Neuronal stem cell (in vitro differentiated cells): ENCODE measurements around the gene DTX3.

Source experiments
- DNase-seq: peaks from one replicate; pipeline ENCODE4 v3.0.0-alpha.2; 2013; ENCODE audit warnings: low spot score
- H2AFZ ChIP-seq: one replicate; pipeline ENCODE4 v1.6.1; 2013; ENCODE audit warnings: mild to moderate bottlenecking, low read length, inconsistent platforms
- H2AK5ac ChIP-seq: 2 replicates; pipeline ENCODE4 v1.6.1; 2013; ENCODE audit warnings: low read depth, mild to moderate bottlenecking, inconsistent platforms, low read length, moderate library complexity, mixed read lengths
- H2BK120ac ChIP-seq: 2 replicates; pipeline ENCODE4 v1.6.1; 2013; ENCODE audit warnings: low read depth, mild to moderate bottlenecking, inconsistent platforms, low read length, moderate library complexity, mixed read lengths
- H2BK12ac ChIP-seq: one replicate; pipeline ENCODE4 v1.6.1; 2013; ENCODE audit warnings: low read length, inconsistent platforms
- H2BK15ac ChIP-seq: 2 replicates; pipeline ENCODE4 v1.6.1; 2013; ENCODE audit warnings: mild to moderate bottlenecking, low read length, inconsistent platforms, mixed read lengths
- H2BK5ac ChIP-seq: one replicate; pipeline ENCODE4 v1.6.1; 2013; ENCODE audit warnings: inconsistent platforms, mild to moderate bottlenecking, low read length, moderate library complexity
- H3K14ac ChIP-seq: one replicate; pipeline ENCODE4 v1.6.1; 2013; ENCODE audit warnings: low read length, inconsistent platforms
- H3K18ac ChIP-seq: 2 replicates; pipeline ENCODE4 v1.6.1; 2013; ENCODE audit warnings: low read length, inconsistent platforms
- H3K23ac ChIP-seq: 2 replicates; pipeline ENCODE4 v1.6.1; 2013; ENCODE audit warnings: low read depth, mild to moderate bottlenecking, mixed read lengths, low read length, inconsistent platforms; ENCODE audit not compliant: poor library complexity
- H3K27ac ChIP-seq: replicated peaks from 3 replicates; pipeline ENCODE4 v1.5.1; 2013; ENCODE audit warnings: low read length, inconsistent platforms
- H3K27me3 ChIP-seq, 3 experiments: 2 replicates each; pipeline ENCODE4 v1.6.1; 2013; ENCODE audit warnings: low read length in 3 of 3, mild to moderate bottlenecking in 2 of 3, inconsistent platforms in 1 of 3, low read depth in 1 of 3, mixed read lengths in 1 of 3, moderate library complexity in 1 of 3; ENCODE audit not compliant: control insufficient read depth in 3 of 3, insufficient read depth in 3 of 3
- H3K36me3 ChIP-seq, 2 donors: replicated peaks in 1 of 2; 2 replicates each; pipeline ENCODE4 v1.6.1; 2013; ENCODE audit warnings: low read length in 2 of 2; ENCODE audit not compliant: control insufficient read depth in 2 of 2, insufficient read depth in 2 of 2
- H3K4ac ChIP-seq: 2 replicates; pipeline ENCODE4 v1.6.1; 2013; ENCODE audit warnings: inconsistent platforms, mild to moderate bottlenecking, low read length, moderate library complexity
- H3K4me1 ChIP-seq, 2 donors: 1 replicate in 1 of 2; 2 replicates in 1 of 2; pipeline ENCODE4 v1.6.1; 2013; ENCODE audit warnings: low read length in 2 of 2, low read depth in 1 of 2; ENCODE audit not compliant: control insufficient read depth in 2 of 2, insufficient read depth in 1 of 2
- H3K4me2 ChIP-seq: one replicate; pipeline ENCODE4 v1.6.1; 2013; ENCODE audit warnings: mild to moderate bottlenecking, low read length, inconsistent platforms; ENCODE audit not compliant: insufficient read depth, poor library complexity, severe bottlenecking
- H3K4me3 ChIP-seq, 2 donors: 2 replicates each; pipeline ENCODE4 v1.5.1; 2013; ENCODE audit warnings: low read length in 2 of 2, mild to moderate bottlenecking in 2 of 2, inconsistent platforms in 1 of 2, moderate library complexity in 1 of 2
- H3K79me1 ChIP-seq: one replicate; pipeline ENCODE4 v1.6.1; 2013; ENCODE audit warnings: low read depth, mild to moderate bottlenecking, inconsistent platforms, low read length, moderate library complexity
- H3K9ac ChIP-seq: one replicate; pipeline ENCODE4 v1.6.1; 2013; ENCODE audit warnings: mild to moderate bottlenecking, low read depth, low read length, inconsistent platforms; ENCODE audit not compliant: poor library complexity
- H3K9me3 ChIP-seq, 2 donors: replicated peaks in 1 of 2; 2 replicates each; pipeline versions ENCODE3 to v1.6.1; 2013; ENCODE audit warnings: low read length in 2 of 2, mild to moderate bottlenecking in 2 of 2, inconsistent platforms in 1 of 2, low read depth in 1 of 2, mixed read lengths in 1 of 2, moderate library complexity in 1 of 2; ENCODE audit not compliant: control insufficient read depth in 2 of 2, insufficient read depth in 1 of 2
- H4K8ac ChIP-seq: one replicate; pipeline ENCODE4 v1.6.1; 2013; ENCODE audit warnings: low read depth, mild to moderate bottlenecking, inconsistent platforms, low read length, moderate library complexity
- H4K91ac ChIP-seq: one replicate; pipeline ENCODE4 v1.6.1; 2013; ENCODE audit warnings: low read length, low read depth, mild to moderate bottlenecking, inconsistent platforms; ENCODE audit not compliant: poor library complexity
- WGBS, 2 donors: extraction: QIAGEN DNeasy Blood & Tissue Kit; methylation state at CpG; one replicate each; pipeline ENCODE4 v1.1.7; 2013; ENCODE audit warnings: missing lambda C conversion rate in 2 of 2, mixed read lengths in 1 of 2; ENCODE audit not compliant: insufficient read length in 2 of 2, insufficient replicate concordance in 1 of 2; ENCODE audit errors: extremely low coverage in 2 of 2; 5-methylcytosine and 5-hydroxymethylcytosine counted together

DTX3 gene

DNA sequence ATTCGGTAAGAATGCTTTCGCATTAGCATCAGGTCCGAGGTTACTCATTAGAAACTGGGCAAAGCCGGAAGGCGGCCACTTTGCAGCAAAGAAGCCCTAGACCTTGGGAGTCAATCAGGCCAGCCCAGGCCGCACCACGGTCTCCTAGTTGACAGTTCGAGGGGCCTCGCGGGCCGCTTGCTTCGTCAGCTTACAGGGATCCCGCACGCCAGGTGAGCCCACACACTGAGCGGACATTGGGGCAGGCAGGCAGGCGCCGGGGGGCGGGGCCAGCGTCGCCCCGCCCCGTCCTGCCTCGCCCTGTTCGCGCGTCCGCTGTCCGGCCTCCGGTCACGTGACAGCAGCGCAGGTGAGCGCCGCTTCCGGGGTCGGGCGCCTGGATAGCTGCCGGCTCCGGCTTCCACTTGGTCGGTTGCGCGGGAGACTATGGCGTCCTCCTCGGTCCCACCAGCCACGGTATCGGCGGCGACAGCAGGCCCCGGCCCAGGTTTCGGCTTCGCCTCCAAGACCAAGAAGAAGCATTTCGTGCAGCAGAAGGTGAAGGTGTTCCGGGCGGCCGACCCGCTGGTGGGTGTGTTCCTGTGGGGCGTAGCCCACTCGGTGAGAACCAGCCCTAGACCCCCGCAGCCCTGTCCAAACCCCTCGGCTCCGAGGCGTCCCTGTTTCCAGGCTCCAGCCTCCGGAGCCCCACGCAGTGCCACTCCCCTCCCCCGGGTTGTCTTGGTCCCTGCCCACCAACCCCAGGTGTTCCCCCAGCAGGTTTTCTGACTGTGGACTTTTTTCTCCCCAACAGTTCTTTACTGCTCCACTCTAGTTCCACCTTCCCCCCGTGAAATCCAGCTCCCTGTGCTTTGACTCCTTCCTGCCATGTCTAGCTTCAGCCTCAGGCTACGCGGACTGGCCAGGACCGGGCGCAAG, 13.5 kb upstream of the DTX3 start, which contains the start of gene PIP4K2C:
Gene PIP4K2C (plus strand): TSS at position 329 of the 918 bp plus-strand sequence. CDS start 98 bp downstream, at position 427.
- no peaks in the 10 kb centered on the region for H3K27me3 ChIP-seq
- peak within 1 kb of the TSS; percentile 83 for H3K23ac ChIP-seq
- H3K4me2 ChIP-seq: peak within 1 kb of the TSS; percentile 85
- peak within 1 kb of the TSS; percentile 77 to 93 for H3K4me3 ChIP-seq
- H2AFZ ChIP-seq: peak within 1 kb of the TSS; percentile 97
- no peak within 1 kb of the TSS for H4K8ac ChIP-seq
- H4K91ac ChIP-seq: no peak within 1 kb of the TSS
- H3K9me3 ChIP-seq: no peaks in the 10 kb centered on the region
- H2BK5ac ChIP-seq: no peak within 1 kb of the TSS
- H3K18ac ChIP-seq: peak within 1 kb of the TSS; percentile 55
- H2BK120ac ChIP-seq: no peak within 1 kb of the TSS
- H3K4ac ChIP-seq: no peak within 1 kb of the TSS
- no peak within 1 kb of the TSS for H2BK15ac ChIP-seq
- DNase-seq: peak; percentile 63
- peak within 1 kb of the TSS; percentile 53 for H3K9ac ChIP-seq
- no peak within 1 kb of the TSS for H3K27ac ChIP-seq
- no peak within 1 kb of the TSS for H2BK12ac ChIP-seq
- no CpG with 5 or more reads among the region's 69 CpGs for WGBS, 2 donors
- H3K36me3 ChIP-seq: peaks cover 2 to 12% of the 10 kb centered on the region in 2 donors
- no peak within 1 kb of the TSS for H3K14ac ChIP-seq
- peaks cover 5 to 6% of the 10 kb centered on the region in 2 donors for H3K4me1 ChIP-seq
- H2AK5ac ChIP-seq: no peak within 1 kb of the TSS
- no peaks in the 10 kb centered on the region for H3K79me1 ChIP-seq

DNA sequence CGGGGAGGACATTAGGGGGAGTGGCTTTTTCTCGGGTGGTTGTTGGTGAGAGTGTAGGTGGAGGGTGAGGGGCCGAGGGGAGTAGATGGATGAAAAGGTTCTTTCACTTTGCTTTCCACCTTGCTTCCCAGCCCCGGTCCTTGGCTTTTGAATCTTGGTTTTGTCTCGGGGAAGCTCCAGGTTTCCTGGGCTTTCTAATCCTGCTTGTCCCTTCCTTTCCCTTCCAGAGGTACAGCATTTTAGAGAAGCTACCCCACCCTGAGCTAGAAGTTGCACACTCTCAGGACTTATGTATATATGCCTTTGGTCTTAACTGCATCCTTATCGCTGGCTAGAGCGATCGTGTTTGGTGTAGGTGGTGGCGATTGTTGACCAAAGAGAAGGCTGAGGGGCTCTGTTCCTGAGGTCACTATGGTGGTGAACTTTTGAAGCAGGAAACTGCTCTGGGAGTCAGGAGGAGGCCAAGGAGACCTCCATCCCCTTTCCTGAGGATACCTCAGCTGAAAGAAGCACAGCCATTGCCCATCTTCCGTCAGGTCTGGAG, 12.8 kb upstream of the DTX3 start:
- Histone ChIP-seq H4K91ac (no peak overlapping the region), H3K27ac (no peak overlapping the region)

DNA sequence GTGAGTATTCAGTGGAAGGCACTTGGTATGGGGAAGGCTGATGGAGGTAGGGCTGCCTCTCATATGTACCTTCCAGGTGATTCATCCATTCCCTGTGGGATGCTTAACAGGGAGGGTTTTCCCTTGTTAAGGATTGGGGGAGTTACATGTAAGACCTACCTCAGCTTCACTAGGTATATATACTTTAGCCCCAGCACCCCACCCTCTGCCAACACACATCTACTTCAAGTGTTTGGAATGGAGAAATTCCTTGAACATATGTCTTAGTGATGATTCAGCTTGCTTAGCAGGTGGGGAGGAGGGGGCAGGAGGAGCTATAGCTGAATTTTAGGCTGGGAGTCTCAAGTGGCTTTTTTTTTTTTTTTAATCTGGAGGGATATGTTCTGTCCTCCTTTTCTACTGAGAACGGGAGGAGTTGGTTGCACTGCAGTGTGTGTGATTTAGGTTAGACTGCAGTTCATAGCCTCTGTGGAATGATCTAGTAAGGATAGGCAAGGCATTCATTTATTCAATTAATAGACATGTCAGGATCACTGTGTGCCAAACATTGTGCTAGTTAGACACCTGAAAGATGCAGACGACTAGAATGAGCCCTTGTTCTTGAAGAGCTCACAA, 12.0 kb upstream of the DTX3 start:
- H3K4me3 ChIP-seq: no peak overlapping the region
- no peak for DNase-seq

More for the DNA sequence above, 12.8 kb upstream of the DTX3 start:
- DNase-seq: no peak
- H3K79me1 ChIP-seq: no peaks in the 10 kb centered on the region
- no peak overlapping the region for H2BK12ac ChIP-seq
- H3K27me3 ChIP-seq: no peaks in the 10 kb centered on the region
- no peak overlapping the region for H3K4ac ChIP-seq
- no CpG with 5 or more reads among the region's 10 CpGs for WGBS, 2 donors
- no peaks in the 10 kb centered on the region for H3K9me3 ChIP-seq
- H3K4me2 ChIP-seq: peak overlapping the region; percentile 85
- peaks cover 2 to 17% of the 10 kb centered on the region in 2 donors for H3K36me3 ChIP-seq
- H2BK15ac ChIP-seq: no peak overlapping the region
- peak overlapping the region; percentile 97 for H2AFZ ChIP-seq
- no peak overlapping the region for H2AK5ac ChIP-seq
- H3K23ac ChIP-seq: no peak overlapping the region
- H3K4me1 ChIP-seq: peaks cover 5 to 6% of the 10 kb centered on the region in 2 donors
- no peak overlapping the region for H3K14ac ChIP-seq
- H2BK120ac ChIP-seq: no peak overlapping the region
- H3K9ac ChIP-seq: no peak overlapping the region
- H2BK5ac ChIP-seq: no peak overlapping the region
- H4K8ac ChIP-seq: no peak overlapping the region
- peak overlapping the region; percentile 77 to 93 for H3K4me3 ChIP-seq
- H3K18ac ChIP-seq: no peak overlapping the region

DNA sequence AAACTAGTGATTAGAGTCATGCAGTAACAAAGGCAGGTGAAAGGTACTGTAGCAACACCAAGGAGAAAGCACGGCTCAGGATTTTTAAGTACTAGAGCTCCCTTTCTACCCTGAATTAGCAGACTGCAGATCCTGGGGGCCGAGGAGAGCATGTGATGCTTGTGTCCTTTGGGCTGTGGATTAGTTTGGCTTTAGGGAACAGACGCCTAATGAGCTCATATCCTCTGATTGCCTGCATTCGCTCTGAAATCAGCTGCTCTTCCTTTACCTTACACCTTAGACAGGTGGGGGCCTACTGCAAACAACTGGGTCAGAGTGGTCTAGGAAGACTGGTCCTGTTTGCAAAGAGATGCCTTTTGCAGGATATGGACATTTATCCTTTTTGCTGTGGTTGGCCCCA, 11.4 kb upstream of the DTX3 start:
- peak overlapping the region in 1 of 2 donors; percentile 53 for H3K4me3 ChIP-seq
- no peak overlapping the region for H2BK5ac ChIP-seq
- H3K79me1 ChIP-seq: no peaks in the 10 kb centered on the region
- H3K4ac ChIP-seq: no peak overlapping the region
- no peak overlapping the region for H3K9ac ChIP-seq
- H2BK120ac ChIP-seq: no peak overlapping the region
- H3K23ac ChIP-seq: no peak overlapping the region
- no peaks in the 10 kb centered on the region for H3K9me3 ChIP-seq
- H3K27ac ChIP-seq: no peak overlapping the region
- WGBS, 2 donors: no CpG with 5 or more reads among the region's 4 CpGs
- DNase-seq: no peak
- no peak overlapping the region for H2BK15ac ChIP-seq
- H3K27me3 ChIP-seq: no peaks in the 10 kb centered on the region
- no peak overlapping the region for H4K8ac ChIP-seq
- H4K91ac ChIP-seq: no peak overlapping the region
- peaks cover 2 to 25% of the 10 kb centered on the region in 2 donors for H3K36me3 ChIP-seq
- H2AFZ ChIP-seq: no peak overlapping the region
- H2AK5ac ChIP-seq: no peak overlapping the region
- H3K14ac ChIP-seq: no peak overlapping the region
- peaks cover 5 to 6% of the 10 kb centered on the region in 2 donors for H3K4me1 ChIP-seq
- H3K18ac ChIP-seq: no peak overlapping the region
- H2BK12ac ChIP-seq: no peak overlapping the region
- no peak overlapping the region for H3K4me2 ChIP-seq

More for the DNA sequence above, 12.0 kb upstream of the DTX3 start:
- WGBS, 2 donors: no CpG with 5 or more reads among the region's 2 CpGs
- no peak overlapping the region for H3K23ac ChIP-seq
- no peak overlapping the region for H2BK120ac ChIP-seq
- H3K14ac ChIP-seq: no peak overlapping the region
- no peak overlapping the region for H3K4ac ChIP-seq
- H3K4me2 ChIP-seq: no peak overlapping the region
- H2BK5ac ChIP-seq: no peak overlapping the region
- peaks cover 5 to 6% of the 10 kb centered on the region in 2 donors for H3K4me1 ChIP-seq
- no peak overlapping the region for H4K8ac ChIP-seq
- H3K18ac ChIP-seq: no peak overlapping the region
- no peak overlapping the region for H2BK12ac ChIP-seq
- H4K91ac ChIP-seq: no peak overlapping the region
- no peak overlapping the region for H2AFZ ChIP-seq
- H3K9me3 ChIP-seq: no peaks in the 10 kb centered on the region
- H3K79me1 ChIP-seq: no peaks in the 10 kb centered on the region
- H2BK15ac ChIP-seq: no peak overlapping the region
- H3K9ac ChIP-seq: no peak overlapping the region
- H3K27ac ChIP-seq: no peak overlapping the region
- no peaks in the 10 kb centered on the region for H3K27me3 ChIP-seq
- H2AK5ac ChIP-seq: no peak overlapping the region
- H3K36me3 ChIP-seq: peaks cover 2 to 24% of the 10 kb centered on the region in 2 donors
